Kidney capillary endothelial cell (primary cell): ENCODE data around the gene FGD3.

Source experiments
- DNase-seq: peaks from one replicate; pipeline ENCODE4 v3.0.0-alpha.2; 2018; ENCODE audit warnings: low spot score

Gene FGD3

DNA sequence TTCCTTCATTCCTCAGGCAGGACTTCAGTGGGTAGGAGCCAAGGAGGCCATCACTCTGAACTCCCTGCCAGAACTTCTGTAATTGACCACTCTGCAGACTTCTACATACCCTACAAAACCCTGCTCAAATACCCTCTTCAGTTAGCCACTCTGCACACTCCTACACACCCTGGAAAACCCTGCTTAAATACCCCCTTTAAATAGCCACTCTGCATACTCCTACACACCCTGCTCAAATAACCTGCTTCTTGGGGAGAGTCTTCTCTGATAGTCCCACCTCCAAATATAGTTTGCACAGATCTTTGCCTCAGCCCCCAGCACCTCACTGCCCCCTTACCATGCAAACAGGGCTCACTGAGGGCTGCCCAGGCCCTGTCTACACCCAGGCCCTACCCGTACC is 130.0 kb downstream of the FGD3 start:
- DNase-seq, result no peak

DNA sequence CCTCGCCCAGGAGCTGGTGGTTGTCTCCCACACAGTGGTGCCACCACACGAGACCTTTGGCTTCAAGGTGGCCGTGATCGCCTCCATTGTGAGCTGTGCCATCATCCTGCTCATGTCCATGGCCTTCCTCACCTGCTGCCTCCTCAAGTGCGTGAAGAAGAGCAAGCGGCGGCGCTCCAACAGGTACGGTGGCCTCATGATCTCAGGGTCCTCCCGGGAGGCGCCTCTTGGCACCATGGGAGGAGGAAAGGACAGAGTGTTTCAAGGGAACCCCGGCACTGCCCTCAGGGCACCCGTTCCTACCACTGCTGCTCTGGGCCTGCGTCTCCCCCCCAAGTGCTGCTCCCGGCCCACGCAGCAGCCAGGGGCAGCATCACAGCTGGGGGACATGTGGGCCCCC is 130.5 kb downstream of the FGD3 start:
- no peak for DNase-seq

DNA sequence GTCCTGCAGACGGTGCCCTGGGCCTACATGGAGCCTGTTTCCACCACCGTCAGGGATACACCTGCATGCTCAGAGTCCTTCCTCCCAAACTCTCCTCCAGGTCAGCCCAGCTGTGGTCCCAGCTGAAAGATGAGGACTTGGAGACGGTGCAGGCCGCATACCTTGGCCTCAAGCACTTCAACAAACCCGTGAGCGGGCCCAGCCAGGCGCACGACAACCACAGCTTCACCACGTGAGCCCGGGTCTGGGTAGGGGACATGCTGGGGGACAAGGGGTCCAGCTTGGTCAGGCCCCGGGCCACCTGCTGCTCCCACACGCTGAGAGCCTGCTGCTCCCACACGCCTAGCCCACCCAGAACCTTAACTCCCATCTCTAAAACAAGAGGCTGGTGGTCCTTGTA is 132.0 kb downstream of the FGD3 start:
- no peak for DNase-seq

DNA sequence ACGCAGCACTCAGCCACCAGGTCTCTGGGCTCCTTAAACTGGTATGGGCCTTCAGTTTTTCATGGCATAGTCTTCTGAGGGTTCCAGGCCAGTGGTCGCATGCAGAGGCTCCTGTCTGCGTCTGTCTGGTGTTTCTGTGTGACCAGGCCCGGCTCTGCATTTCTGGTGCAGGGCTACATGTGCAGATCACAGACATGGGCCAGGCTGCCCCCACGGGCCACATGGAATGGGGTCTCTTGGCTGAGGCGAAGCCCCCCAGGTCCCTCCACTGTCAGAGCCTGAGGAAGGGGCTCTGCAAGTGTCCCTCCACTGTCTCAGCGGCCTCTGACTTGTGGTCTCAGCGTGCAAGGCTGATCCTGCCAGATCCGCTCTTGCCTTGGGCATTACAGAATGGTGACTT is 133.1 kb downstream of the FGD3 start:
- no peak for DNase-seq

DNA sequence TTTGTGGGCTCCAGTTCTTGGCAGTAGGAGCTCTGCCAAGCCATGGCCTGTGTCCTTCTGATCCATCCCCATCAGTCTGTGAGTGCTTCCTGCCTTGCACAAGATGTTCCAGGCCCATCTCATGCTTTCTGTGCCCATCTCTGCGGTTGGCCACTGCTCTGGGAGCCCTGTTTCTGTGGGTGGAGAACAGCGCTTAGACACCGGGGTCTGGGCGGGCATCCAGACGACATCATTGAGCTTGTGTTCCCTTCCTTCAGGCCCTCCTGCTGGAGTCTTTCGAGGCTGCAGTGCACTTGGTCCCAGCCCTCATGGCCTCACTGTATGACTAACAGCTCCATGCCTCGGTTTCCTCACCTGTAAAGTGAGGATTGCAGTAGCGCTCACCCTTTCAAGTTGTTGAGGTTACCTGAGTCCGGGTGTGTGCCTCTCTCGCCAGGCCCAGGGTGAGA is 133.8 kb downstream of the FGD3 start:
- DNase-seq, result no peak

DNA sequence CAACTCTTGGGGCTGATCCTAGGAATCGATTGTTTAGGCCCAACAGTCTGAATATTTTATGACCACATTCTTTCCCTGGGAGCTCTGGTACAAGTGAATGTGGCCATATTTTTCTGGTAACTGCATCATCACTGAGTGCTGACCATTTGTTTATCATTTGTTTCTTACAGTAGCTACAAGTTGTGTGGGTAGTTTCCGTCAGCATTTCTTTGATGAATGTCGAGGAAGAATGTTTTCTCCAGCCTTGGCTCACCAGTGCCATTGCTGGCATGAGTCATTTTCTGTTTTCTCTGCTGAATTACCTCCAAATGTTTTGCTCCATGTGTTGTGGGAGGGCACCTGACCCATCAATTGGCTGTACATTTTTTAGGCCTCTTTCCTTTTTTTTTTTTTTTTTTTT is 134.6 kb downstream of the FGD3 start:
- no peak for DNase-seq

DNA sequence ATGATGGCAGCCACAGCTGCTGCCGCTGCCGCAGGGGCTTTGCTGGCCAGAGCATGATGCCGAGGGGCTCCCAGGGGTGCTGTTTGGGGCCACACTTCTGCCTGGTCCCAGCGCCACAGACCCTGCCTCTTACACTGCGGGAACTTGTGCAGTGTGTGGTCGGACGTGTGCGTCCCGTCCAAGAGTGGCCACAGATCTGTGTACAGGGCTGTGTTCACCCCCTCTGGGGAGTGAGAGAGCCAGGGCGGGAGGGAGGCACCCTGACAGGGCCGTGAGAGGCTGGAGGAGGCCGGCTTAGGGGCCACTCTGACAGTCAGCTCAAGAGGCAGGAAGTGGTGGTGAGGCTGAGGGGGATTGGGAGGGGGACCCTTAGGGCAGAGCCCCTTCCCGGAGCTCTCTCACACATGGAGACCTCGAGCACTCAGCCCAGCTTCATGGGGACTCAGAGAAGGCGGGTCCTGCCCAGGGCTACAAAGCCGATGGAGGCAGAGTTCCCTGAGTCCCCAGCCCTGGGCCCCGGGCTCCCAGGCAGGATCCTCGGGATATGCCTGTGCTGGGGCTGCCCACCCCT is 135.6 kb downstream of the FGD3 start:
- DNase-seq, result no peak

DNA sequence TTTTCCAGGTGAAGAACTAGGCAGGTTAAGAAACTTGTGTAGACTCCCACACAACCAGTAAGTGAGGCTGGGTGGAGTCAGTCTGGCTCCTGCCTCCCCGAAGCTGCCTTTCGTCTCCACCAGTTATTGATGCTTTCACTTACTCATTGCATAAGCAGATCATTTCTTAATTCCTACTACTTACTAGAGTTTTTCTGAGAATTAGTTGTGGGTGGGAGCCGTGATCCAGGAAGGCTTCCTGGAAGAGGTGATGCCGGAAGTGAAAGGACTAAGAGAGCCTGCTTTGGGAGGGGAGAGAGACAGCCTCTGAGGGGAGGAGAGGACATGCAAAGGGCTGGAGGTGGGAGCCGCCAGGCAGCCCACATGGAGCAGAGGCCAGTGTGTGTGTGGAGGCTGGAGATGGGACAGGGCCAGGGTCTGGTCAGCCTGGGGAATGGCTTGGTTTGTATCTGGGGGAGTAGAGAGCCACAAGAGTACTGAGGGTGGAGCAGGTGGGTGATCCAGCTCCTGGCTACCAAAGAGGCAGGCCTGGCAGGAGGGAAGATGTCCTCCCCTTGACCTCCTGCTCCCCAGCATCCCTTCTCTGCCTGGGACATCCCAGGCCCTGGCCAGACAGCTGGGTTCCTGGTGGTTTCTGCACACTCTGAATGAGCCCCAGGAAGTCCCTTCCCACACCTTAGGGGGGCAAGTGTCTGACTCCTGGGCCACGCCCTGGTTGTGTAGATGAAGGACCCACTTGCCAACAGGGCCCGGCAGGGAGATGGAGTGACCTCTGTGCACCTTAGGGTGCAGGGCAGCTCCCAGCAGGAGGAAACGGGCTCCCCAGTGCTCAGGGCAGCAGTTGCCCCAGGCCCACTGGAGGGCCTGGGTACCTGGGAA is 136.5 kb downstream of the FGD3 start:
- DNase-seq, result no peak

DNA sequence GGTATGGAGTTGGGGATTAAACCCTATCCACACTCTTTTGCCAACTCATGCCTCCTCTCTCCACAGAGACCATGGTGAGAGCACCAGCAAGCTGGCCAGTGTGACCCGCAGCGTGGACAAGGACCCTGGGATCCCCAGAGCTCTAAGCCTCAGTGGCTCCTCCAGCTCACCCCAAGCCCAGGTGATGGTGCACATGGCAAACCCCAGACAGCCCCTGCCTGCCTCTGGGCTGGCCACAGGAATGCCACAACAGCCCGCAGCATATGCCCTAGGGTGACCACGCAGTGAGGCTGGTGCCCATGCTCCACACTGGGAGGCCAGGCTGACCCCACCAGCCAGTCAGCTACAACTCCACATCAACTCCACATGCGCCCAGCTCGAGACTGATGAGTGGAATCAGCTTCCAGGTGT is 137.2 kb downstream of the FGD3 start:
- DNase-seq, result no peak

DNA sequence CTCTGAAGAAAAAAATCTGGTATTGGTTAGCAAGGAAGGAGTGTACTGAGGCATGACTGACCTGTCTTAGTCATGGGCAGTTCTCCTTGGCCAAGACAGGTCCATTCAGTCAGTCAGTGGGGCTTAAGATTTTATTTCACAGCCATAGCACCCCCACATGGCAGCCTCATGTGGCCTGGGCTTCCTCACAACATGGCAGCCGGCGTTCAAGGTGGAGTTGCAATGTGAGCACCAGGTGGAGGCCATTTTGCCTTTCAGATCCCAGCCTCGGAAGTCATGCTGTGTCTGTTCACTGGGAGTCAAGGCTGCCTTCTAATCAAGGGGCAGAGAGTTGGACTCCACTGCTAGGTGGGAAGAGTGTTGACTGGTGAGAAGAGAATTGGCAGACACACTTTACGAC is 138.4 kb downstream of the FGD3 start:
- no peak for DNase-seq
